HG03460 (cell line): ENCODE data around the gene ABR.
"Not testable (repeated sequence)": the region's sequence is repeated elsewhere in the genome, so short reads cannot be mapped to it uniquely, and the experiment has no call there.

ENCODE experiments used
- ATAC-seq: cut with Tn5 transposase; IDR thresholded peaks from one replicate; pipeline ENCODE4 v1.9.1; 2021; ENCODE audit not compliant: unreplicated experiment

The ABR gene

GRCh38 chr17:1174263-1174880, 5.4 kb downstream of the ABR start:
- no peak for ATAC-seq

GRCh38 chr17:1173432-1174262, 6.1 kb downstream of the ABR start:
- ATAC-seq: no peak

DNA sequence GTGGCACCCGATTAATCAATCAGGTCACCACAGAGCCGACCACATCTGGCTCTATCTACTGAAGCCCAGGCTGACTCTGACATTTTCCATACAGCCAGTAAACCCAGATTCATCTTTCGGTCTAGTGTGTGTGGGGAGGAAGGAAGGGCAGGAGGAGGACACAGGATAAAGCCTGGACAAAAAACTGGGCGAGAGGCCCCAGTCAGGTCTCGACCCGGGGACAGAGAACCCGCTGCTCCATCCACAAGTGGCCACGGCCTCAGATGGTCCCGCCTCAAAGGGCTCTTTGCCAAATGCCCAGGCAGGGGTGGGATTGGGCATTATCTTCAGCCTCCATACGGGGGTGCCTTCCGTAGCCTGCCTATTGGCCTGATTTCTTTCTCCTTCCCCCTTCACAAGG, 7.8 kb downstream of the ABR start:
- ATAC-seq: no peak

- ATAC-seq: no peak
These were observed 9.0 kb downstream of the ABR start for GRCh38 chr17:1170739-1171138.

- no peak for ATAC-seq
These were observed 9.9 kb downstream of the ABR start for GRCh38 chr17:1169929-1170312.

- ATAC-seq: no peak
These were observed 10.4 kb downstream of the ABR start for GRCh38 chr17:1169221-1169928.

GRCh38 chr17:1168533-1169220, 11.1 kb downstream of the ABR start:
- no peak for ATAC-seq

GRCh38 chr17:1166276-1166675, 13.5 kb downstream of the ABR start:
- ATAC-seq: no peak

- no peak for ATAC-seq
These were observed 13.9 kb downstream of the ABR start for GRCh38 chr17:1165836-1166235.

DNA sequence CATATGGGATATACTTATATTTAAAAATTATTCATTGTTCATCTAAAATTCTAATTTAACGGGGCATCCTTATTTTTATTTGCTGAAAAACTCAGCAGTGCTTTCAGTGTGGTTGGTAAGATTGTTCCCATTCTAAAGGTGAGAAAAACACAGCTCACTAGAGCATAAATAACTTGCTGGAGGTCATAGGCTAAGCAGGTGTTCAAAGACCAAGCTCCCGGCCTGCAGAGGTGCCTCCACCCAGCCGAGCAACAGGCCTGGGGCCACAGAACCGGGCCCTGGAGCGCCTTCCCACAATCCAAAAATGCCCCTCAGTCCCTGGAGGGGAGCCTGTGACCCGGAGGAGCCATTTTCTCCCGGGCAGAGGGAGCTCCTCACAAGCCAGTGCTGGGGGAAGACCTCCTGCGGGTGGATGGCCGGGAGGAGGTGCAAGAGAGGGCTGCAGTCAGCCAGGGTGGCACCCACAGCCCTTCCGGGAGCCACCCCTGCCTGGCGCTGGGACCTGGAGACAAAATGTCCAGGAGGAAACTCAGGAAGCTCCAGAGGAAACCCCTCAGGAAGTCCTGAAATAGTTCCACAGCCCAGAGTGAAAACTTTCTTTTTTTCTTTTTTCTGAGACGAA, 14.7 kb downstream of the ABR start:
- ATAC-seq: no peak

- ATAC-seq: no peak
These were observed 17.5 kb downstream of the ABR start for GRCh38 chr17:1162116-1162855.

DNA sequence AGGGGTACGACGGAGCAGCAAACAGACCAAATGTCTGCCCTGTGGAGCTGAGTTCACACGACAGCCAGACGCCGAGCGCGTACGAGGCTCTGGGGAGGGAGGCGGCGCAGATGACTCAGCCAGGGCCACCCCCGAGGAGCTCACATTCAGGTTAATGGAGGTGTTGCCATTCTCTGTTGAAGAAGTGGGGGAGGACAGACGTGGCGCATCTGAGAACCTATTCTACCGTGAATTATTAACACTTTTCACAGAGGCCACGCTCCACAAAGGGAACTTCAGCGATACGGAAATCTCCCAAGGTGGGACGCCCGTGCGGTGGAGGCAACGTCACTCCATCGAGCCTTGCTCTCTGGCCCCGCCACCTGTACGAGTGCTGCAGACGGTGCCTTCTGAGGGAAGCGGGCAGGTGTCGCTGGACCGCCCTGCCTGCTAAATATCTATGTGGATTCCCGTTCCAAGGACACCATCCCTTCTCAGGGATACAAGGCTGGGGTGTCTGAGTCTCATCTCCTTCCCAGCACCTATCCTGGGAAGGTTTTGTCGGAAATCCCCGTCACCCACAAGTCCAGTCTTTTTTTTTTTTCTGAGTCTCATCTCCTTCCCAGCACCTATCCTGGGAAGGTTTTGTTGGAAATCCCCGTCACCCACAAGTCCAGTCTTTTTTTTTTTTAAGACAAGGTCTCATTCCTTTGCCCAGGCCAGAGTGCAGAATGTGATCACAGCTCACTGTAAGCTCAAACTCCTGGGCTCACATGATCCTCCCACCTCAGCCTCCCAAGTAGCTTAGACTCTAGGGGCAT, 19.0 kb downstream of the ABR start:
- ATAC-seq: no peak

- ATAC-seq: no peak
These were observed 20.2 kb downstream of the ABR start for GRCh38 chr17:1159431-1160180.

DNA sequence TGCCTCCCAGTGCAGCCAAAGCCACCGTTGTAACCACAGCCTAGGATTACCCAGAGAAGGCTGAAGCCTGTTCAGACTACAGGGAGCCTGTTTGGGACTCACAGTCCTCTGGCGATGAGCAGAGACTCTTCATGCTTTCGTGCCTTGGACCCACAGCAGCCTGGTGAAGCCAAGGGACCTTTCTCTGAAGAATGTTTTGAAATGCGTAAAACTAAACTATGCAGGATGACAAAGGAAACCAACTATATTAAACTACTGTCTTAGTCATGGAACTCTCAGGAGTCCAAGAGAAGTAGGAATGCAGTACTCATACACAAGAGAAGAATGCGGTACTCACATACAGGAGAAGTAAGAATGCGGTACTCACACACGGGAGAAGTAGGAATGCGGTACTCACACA, 20.9 kb downstream of the ABR start:
- ATAC-seq: no peak

GRCh38 chr17:1156864-1157263, 22.9 kb downstream of the ABR start:
- no peak for ATAC-seq

GRCh38 chr17:1154704-1155103, 25.1 kb downstream of the ABR start:
- ATAC-seq: no peak

- ATAC-seq: no peak
These were observed 25.8 kb downstream of the ABR start for GRCh38 chr17:1153795-1154546.

DNA sequence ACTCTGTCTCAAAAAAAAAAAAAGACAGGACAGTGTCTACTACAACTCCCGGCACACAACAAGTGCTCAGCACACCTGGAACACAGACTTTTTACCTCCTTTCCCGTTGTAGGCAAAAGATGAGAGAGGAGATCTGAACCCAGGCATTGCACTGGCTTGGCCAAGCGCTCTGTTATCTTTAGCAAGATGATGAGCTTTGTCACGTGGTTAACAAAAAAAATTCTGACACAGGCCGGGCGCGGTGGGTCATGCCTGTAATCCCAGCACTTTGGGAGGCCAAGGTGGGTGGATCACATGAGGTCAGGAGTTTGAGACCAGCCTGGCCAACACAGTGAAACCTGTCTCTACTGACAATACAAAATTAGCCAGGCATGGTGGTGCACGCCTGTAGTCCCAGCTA, 27.2 kb downstream of the ABR start:
- not testable (repeated sequence) for ATAC-seq
